Skeletal muscle satellite cell (primary cell): ENCODE results near the gene PARM1.

Experiments
- H3K27me3 ChIP-seq: 2 replicates; pipeline ENCODE4 v1.7.0; 2013; ENCODE audit warnings: low read length; ENCODE audit not compliant: control insufficient read depth, insufficient read depth
- H3K36me3 ChIP-seq: 2 replicates; pipeline ENCODE4 v1.7.0; 2013; ENCODE audit warnings: mild to moderate bottlenecking, control low read depth, low read length; ENCODE audit not compliant: insufficient read depth
- H3K4me1 ChIP-seq: 2 replicates; pipeline ENCODE4 v1.7.0; 2013; ENCODE audit warnings: low read length; ENCODE audit not compliant: control insufficient read depth, insufficient read depth
- H3K4me2 ChIP-seq: 2 replicates; pipeline ENCODE4 v1.7.0; 2013; ENCODE audit warnings: mild to moderate bottlenecking, low read length
- H3K4me3 ChIP-seq: 2 replicates; pipeline ENCODE4 v1.7.0; 2013; ENCODE audit warnings: low read length
- H3K9ac ChIP-seq: 2 replicates; pipeline ENCODE4 v1.7.0; 2013; ENCODE audit warnings: mild to moderate bottlenecking, low read depth, low read length, moderate library complexity
- H3K9me3 ChIP-seq: replicated peaks from 2 replicates; pipeline ENCODE4 v1.7.0; 2013; ENCODE audit warnings: mild to moderate bottlenecking, control low read depth, low read length

Gene PARM1

DNA sequence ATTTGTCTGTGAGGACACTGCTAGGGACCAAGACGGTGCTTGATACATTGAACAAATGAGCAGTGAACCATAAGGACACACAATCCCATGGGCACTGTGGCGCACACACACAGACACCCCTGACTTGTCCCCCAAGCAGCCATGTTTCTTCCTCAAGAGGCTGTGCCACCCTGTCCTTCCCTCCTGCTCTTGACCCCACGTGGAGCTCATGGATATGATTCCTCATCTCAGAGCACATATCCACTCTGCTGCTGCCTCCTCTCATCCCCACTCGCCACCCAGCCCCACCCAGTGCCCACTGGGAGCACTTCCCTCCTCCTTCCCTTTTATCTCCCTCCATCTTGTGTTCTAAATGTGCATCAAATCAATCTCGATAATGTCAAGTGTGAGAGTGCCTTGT is 102.4 kb downstream of the PARM1 start:
- Histone ChIP-seq H3K4me1 (no peaks in the 10 kb centered on the region), H3K4me2 (no peak overlapping the region), H3K9me3 (no peaks in the 10 kb centered on the region)

DNA sequence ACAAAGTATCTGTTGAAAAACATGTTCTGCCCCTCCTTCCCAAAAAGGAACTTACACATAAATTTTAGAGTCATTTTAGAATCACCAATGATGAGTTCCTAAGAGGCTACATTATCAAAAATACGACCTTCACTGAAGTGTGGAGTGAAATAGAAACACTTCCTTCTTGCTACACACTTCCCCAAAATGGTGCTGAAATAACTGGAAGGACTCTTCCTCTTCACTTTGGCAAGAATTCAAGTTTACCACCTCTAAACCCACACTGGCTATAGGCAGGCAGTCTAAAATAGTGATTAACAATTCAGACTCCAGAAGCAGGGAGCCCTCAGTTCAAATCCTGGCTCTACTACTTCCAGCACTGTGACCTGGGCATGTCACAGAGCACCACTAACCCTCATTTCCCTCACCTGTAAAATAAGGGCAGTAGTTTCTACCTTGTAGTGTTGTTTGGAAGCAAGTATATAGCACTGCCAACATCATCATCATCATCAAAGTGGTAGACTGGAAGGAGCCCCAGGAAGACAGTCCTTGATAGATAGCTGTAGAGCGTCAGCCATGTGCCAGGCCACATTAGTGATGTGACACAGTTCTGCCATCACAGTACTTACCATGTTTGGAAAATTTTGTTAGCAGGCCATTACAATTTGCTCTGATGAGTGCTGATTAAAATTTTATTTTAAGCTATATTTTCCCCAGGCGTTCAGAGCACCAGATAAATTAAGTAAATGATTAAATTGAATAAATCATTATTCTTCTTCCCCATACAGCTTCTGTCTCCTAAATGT is 103.3 kb downstream of the PARM1 start:
- H3K9ac ChIP-seq: no peak overlapping the region
- no peaks in the 10 kb centered on the region for H3K27me3 ChIP-seq
- no peaks in the 10 kb centered on the region for H3K4me1 ChIP-seq

More for the DNA sequence above, 102.4 kb downstream of the PARM1 start:
- Histone ChIP-seq H3K36me3 (no peaks in the 10 kb centered on the region), H3K27me3 (no peaks in the 10 kb centered on the region), H3K9ac (no peak overlapping the region), H3K4me3 (no peak overlapping the region)

DNA sequence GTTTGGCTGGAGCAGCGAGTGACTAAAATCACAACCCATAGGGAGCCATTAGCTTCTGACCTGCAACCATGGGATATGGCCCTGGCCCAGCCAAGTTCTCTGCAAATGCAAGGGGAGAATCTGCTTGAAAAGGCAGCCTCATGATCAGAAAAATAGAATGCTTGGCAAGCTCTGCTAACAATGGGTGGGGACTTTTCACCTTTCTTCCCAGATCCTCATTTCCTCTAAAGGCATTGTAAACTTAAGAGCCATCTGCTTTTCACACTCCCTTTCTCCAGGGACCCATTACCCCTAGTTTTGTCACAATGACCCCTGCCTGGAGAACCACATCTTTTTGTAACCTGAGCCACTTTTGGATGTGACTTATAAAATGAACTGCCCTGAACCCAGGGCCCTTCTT is 104.3 kb downstream of the PARM1 start:
- H3K36me3 ChIP-seq: no peaks in the 10 kb centered on the region
- no peaks in the 10 kb centered on the region for H3K4me1 ChIP-seq
- H3K4me3 ChIP-seq: no peak overlapping the region
- H3K27me3 ChIP-seq: no peaks in the 10 kb centered on the region
- no peak overlapping the region for H3K4me2 ChIP-seq
- no peaks in the 10 kb centered on the region for H3K9me3 ChIP-seq
- no peak overlapping the region for H3K9ac ChIP-seq

More for the DNA sequence above, 103.3 kb downstream of the PARM1 start:
- no peaks in the 10 kb centered on the region for H3K36me3 ChIP-seq
- H3K4me2 ChIP-seq: no peak overlapping the region
- H3K4me3 ChIP-seq: no peak overlapping the region
- no peaks in the 10 kb centered on the region for H3K9me3 ChIP-seq

DNA sequence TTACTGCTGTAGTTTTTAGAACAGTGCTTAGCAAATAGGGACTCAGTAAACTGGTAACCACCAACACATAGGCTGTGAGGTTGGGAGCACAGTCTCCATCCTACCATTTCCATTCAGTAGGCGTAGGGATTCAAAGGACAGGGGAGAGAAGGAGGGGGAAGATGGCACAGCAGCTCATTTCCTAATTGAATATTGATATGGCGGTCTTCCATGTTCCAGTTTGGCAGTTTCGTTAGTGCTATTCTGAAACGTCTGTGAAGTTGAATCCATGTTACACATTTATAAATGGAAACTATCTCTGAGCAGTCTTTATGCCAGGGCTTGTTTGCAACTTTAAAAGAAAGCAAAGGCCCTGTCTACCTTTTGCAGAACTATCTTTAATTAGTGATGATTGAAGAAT is 105.5 kb downstream of the PARM1 start:
- Histone ChIP-seq H3K27me3 (no peaks in the 10 kb centered on the region), H3K4me3 (no peak overlapping the region), H3K36me3 (no peaks in the 10 kb centered on the region), H3K4me1 (no peaks in the 10 kb centered on the region), H3K9me3 (no peaks in the 10 kb centered on the region), H3K9ac (no peak overlapping the region), H3K4me2 (no peak overlapping the region)

- H3K9ac ChIP-seq: no peak overlapping the region
- no peak overlapping the region for H3K4me2 ChIP-seq
- H3K27me3 ChIP-seq: no peaks in the 10 kb centered on the region
- H3K4me3 ChIP-seq: no peak overlapping the region
- H3K36me3 ChIP-seq: no peaks in the 10 kb centered on the region
- no peaks in the 10 kb centered on the region for H3K9me3 ChIP-seq
- H3K4me1 ChIP-seq: no peaks in the 10 kb centered on the region
These were observed 107.8 kb downstream of the PARM1 start for GRCh38 chr4:75040703-75041102.

- Histone ChIP-seq H3K36me3 (no peaks in the 10 kb centered on the region), H3K4me2 (no peak overlapping the region), H3K4me1 (no peaks in the 10 kb centered on the region), H3K27me3 (no peaks in the 10 kb centered on the region), H3K4me3 (no peak overlapping the region), H3K9ac (no peak overlapping the region), H3K9me3 (no peaks in the 10 kb centered on the region)
These were observed 109.8 kb downstream of the PARM1 start for GRCh38 chr4:75042601-75043208.

DNA sequence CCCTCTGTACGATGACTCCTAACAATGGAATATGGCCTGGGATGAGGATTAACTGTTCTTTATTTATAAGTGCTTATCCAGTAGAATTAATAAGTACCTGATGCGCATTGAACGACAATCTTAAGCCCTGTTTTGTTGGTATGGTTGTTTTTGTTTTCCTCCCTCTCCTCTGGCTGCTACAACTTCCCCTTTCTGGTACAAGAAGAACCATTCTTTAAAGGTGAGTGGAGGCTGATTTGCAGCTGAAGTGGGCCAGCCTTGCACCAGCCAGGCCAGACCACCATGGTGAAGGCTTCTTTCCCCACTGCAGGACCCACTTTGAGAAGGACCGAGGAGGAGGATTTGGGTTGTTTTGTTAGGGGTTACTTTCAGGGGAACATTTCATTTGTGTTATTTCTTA is 113.3 kb downstream of the PARM1 start:
- Histone ChIP-seq H3K9me3 (no peaks in the 10 kb centered on the region), H3K27me3 (no peaks in the 10 kb centered on the region), H3K4me1 (no peaks in the 10 kb centered on the region), H3K4me2 (no peak overlapping the region), H3K4me3 (no peak overlapping the region), H3K9ac (no peak overlapping the region), H3K36me3 (no peaks in the 10 kb centered on the region)

- H3K4me3 ChIP-seq: no peak overlapping the region
- no peaks in the 10 kb centered on the region for H3K9me3 ChIP-seq
- no peaks in the 10 kb centered on the region for H3K36me3 ChIP-seq
- H3K9ac ChIP-seq: no peak overlapping the region
- H3K4me2 ChIP-seq: no peak overlapping the region
- no peaks in the 10 kb centered on the region for H3K27me3 ChIP-seq
- no peaks in the 10 kb centered on the region for H3K4me1 ChIP-seq
These were observed 113.7 kb downstream of the PARM1 start for GRCh38 chr4:75046641-75047040.

GRCh38 chr4:75048208-75048879 is 115.4 kb downstream of the PARM1 start:
- Histone ChIP-seq H3K36me3 (no peaks in the 10 kb centered on the region), H3K27me3 (no peaks in the 10 kb centered on the region), H3K9ac (no peak overlapping the region), H3K4me2 (no peak overlapping the region), H3K9me3 (no peaks in the 10 kb centered on the region), H3K4me1 (no peaks in the 10 kb centered on the region), H3K4me3 (no peak overlapping the region)

GRCh38 chr4:75051431-75051830 is 118.5 kb downstream of the PARM1 start:
- H3K4me2 ChIP-seq: no peak overlapping the region
- H3K4me3 ChIP-seq: no peak overlapping the region
- H3K27me3 ChIP-seq: no peaks in the 10 kb centered on the region
- no peaks in the 10 kb centered on the region for H3K4me1 ChIP-seq
- no peaks in the 10 kb centered on the region for H3K9me3 ChIP-seq
- H3K36me3 ChIP-seq: no peaks in the 10 kb centered on the region
- H3K9ac ChIP-seq: no peak overlapping the region

DNA sequence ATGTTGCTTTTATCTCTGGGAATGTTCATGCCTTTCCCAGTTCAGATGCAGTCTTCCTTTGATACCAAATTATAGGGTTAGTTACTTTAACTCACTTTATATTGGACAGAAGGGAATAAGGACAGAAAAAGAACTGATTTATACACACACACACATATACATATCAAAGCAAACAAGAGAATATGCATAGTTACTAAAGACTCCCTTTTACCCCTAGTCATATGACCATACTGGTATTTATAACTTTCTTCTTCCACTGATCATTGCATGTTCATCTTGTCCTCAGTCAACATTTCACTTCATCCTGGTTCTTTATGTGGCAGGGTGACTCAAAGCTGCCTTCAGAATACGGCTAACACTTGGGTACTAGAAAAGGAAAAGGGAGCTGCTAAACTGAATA is 120.4 kb downstream of the PARM1 start:
- no peaks in the 10 kb centered on the region for H3K36me3 ChIP-seq
- no peak overlapping the region for H3K4me2 ChIP-seq
- no peaks in the 10 kb centered on the region for H3K27me3 ChIP-seq
- no peak overlapping the region for H3K9ac ChIP-seq
- H3K9me3 ChIP-seq: no peaks in the 10 kb centered on the region
- no peaks in the 10 kb centered on the region for H3K4me1 ChIP-seq
- no peak overlapping the region for H3K4me3 ChIP-seq
